HG03066 (cell line): ENCODE measurements around the gene NME4.
"Not testable (repeated sequence)": the region's sequence is repeated elsewhere in the genome, so short reads cannot be mapped to it uniquely, and the experiment has no call there.

Experiments
- ATAC-seq: cut with Tn5 transposase; IDR thresholded peaks from one replicate; pipeline ENCODE4 v1.9.1; 2021; ENCODE audit warnings: low read depth; ENCODE audit not compliant: unreplicated experiment

Gene NME4

DNA sequence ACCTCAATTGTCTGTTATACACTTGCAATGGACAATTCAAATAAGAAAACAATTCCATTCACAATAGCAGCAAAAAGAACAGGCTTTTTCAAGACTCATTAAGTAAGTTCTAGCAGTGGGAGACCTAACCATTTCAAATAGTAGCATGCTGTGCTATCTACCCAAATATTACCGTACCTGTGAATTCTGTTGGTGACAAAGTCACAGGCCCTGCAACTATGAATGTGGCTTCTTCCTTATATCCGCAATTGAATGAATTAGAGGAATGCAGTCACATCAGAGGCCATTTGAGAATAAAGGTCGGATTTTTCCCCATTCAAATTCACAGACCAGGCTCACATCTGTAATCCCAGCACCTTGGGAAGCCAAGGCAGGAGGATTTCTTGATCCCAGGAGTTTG lies 800 bp upstream of the NME4 start:
- ATAC-seq, result no peak

DNA sequence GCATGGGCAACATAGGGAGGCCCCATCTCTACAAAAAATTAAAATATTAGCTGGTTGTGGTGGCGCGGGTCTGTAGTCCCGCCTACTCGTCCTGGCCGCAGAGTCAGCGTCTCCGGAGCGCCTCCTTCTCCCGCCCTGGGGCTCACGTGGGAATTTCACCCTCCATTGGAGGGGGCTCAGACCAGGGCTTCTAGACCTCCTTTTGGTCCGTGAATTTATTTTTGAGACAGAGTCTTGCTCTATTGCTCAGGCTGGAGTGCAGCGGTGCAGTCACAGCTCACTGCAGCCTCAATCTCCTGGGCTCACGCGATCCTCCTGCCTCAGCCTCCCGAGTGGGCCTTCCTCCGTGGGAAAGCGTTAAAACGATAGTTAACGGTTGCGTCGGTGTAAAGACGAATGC lies 394 bp upstream of the NME4 start:
- ATAC-seq, result no peak

DNA sequence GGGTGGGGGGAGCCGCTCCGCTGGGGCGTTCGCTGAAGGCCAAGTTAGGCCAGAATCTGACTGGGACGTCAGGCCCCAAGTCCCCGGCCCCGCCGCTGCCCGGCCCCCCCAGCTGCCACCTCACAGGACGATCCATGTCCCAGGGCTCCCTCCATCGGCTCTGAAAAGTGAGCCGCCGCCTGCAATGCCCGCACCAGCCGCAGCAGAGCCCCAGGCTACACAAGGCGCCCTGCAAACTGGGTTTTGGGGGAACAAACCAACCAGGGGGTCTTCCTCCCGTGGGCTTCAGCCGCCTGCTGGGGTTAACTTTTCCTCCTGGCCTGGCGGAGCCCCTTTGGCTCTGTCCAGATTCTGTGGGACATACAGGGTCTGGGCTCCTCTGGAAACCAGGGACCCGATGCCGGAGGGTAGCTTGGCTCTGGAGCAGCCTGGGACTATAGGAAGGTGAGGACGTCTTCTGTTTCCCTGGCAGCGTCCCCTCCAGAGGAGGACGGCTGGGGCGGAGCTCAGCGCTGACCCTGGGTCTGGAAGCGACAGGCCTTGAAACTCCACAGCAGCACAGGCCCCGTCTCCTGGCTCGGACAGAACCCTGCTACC lies 835 bp downstream of the NME4 start:
- no peak for ATAC-seq

DNA sequence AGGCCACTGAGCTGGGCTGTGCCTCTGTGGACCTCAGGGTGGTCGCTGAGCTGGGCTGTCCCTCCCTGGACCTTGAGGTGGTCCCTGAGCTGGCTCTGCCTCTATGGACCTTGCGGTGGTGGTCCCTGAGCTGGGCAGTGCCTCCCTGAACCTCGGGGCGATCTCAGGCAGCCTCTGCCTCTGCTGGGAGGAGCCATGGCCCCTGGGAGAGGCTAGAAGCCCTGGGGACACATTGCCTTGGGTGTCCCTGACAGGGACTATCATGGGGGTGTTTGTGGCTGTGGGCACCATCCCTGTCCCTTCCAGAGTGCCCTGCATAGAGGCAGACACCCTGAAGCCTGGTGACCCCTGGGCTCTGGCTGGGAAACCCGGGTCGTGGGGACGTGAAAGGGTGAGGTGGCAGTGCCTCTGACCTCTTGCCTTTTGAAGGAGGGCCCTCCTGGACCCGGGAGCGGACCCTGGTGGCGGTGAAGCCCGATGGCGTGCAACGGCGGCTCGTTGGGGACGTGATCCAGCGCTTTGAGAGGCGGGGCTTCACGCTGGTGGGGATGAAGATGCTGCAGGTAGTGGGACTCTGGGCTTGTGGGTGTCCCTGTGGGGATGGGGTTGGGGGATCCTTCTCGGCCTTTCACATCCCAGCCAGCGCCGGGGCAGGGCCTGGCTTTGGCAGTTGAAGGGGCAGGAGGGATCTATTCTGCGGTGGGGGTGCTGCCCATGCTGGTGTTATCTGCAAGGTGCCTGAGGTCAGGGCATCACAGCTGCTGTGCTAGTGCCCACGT lies 1.8 kb downstream of the NME4 start:
- ATAC-seq, result no peak

DNA sequence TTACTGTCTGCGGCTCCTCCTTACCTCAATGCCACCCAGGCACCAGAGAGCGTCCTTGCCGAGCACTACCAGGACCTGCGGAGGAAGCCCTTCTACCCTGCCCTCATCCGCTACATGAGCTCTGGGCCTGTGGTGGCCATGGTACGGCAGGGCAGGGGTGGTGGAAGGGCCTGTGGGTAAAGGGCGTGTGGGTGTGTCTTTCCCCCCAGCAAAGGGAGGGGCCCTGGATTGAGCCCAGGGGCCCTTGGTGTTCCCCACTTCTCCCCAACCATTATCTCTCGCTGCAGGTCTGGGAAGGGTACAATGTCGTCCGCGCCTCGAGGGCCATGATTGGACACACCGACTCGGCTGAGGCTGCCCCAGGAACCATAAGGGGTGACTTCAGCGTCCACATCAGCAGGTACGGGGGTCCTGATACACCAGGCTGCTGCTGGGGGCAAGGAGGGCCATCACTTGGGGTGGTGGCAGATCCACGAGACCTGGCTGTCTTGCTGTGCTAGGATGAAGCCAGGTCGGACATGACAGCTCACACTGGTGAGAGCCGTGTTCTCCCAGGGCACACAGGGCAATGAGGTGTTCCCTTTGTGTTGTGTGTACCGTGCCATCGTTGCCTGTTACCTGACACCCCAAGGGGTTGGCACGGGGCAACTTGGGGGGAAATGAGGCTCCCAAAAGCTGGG lies 2.5 kb downstream of the NME4 start:
- no peak for ATAC-seq

DNA sequence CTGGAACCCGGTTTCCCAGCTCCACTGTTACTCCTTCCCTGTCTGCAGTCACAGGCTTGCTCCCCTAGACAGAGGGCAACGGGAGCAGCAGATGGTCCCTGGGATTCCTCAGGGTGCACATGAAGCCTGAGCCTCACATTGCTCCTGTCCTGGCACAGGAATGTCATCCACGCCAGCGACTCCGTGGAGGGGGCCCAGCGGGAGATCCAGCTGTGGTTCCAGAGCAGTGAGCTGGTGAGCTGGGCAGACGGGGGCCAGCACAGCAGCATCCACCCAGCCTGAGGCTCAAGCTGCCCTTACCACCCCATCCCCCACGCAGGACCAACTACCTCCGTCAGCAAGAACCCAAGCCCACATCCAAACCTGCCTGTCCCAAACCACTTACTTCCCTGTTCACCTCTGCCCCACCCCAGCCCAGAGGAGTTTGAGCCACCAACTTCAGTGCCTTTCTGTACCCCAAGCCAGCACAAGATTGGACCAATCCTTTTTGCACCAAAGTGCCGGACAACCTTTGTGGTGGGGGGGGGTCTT lies 3.1 kb downstream of the NME4 start:
- ATAC-seq, result no peak

DNA sequence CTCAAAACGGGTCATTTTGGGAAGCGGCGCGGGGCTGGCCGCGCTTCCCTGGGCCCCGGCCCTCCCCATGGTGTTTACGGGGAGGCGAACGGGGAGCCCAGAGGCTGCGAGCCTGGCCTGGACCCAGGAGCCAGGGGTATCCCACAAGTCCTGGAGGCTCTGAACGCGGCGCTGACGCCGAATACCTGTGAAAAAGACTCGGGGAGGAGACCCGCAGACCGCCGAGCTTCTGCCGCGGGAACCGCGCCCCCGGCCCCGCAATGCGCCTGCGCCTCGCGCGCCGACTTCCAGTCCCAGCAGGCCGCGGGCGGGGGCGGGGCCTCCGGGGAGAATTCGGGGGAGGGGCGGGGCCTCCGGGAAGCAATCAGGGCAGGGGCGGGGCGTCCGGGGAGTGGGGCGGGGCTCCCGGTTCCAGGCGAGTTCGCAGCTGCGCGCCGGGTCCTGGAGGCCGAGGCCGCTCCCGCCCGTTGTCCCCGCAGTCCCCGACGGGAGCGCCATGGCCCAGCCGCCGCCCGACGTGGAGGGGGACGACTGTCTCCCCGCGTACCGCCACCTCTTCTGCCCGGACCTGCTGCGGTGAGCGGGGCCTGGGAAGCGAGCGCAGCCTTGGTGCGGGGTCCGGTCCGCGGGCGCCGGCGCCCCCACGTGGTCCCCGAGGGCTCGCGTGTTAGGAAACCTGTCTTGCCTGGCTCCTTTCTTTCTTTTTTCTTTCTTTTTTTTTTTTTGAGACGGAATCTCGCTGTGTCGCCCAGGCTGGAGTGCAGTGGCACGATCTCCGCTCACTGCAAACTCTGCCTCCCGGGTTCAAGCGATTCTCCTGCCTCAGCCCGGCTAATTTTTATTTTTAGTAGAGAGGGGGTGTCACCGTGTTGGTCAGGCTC lies 4.7 kb downstream of the NME4 start, which contains the start of gene DECR2:
DECR2 (plus strand) TSS at position 418 of the 881 bp plus-strand sequence; CDS start at position 497, 79 bp downstream.
- peak; percentile 51 for ATAC-seq

DNA sequence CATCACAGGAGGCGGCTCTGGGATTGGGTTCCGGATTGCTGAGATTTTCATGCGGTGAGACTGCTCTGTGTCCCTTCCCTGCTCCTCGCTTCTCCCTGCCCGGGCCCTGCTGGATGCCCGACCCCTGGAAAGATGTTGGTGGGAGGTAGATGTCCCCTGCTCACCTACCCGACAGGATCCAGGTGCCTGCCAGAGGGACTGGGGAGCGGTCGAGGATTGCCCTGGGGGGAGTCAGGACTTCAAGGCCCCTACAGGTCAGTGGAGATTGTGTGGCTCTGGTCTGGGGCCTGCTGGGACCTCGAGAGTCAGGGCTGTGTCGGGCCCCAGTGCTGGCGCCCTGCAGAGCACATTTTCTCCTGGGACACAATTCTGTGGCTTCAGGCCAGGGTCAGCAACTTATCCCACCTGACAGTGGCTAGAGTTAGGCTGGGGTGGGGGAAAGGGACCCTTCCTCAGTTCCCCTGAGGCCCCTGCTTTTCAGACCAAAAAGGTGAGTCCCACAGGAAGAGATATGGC lies 8.0 kb downstream of the NME4 start:
- ATAC-seq, result no peak

DNA sequence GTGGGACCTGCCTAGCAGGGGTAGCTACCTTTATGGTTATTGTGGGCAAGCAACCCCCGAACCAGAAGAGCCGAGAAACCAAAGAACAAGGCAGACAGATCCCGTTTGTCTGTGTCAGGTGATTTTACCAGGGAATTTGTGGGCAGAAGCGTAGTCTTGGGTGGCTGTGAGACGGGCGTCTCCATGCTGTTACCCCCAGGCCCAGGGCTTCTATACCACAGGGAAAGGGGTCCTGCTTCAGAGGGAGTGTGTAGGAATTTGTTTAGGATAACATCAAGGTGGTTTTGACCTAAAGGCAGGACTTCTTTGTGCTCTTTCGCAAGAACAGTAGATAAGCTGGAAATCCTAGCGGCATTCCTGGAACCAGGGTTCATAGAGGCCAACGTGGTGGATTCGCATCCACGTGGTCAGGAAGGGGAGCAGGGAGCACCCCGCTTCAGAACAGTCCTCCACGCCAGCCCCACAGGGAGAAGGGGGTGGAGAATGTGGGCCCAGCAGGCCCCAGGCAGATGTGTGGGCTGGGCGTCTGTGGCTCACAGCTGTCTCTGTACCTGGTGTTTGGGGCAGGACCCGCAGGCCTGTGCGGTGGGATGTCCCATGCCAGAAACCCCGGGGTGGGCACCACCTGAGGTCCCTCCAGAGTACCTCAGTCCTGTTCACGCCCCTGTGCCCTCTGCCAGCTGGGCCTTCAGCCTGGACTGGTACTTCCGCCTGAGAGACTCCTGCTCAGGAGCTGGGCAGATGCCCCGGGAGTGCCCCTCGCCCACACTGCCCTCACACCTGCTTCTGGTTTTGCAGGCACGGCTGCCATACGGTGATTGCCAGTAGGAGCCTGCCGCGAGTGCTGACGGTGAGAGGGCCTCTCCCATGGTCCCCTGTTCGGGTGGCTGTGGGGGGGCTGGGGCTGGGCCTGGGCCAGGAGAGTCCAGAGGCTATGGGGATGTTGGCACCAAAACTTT lies 8.8 kb downstream of the NME4 start:
- no peak for ATAC-seq

DNA sequence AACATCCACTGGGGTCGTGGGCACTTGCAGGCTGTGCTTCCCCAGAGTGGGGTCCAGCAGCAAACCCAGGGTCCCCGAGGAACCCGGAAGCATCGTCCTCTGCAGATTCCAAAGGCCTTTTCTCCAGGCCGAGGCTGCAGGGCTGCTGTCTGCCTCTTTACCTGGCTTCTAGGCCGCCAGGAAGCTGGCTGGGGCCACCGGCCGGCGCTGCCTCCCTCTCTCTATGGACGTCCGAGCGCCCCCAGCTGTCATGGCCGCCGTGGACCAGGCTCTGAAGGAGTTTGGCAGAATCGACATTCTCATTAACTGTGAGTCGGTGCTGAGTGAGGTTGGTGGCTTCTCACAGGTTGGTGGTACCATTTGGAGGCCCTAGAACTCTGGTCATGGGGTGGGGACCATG lies 10.3 kb downstream of the NME4 start:
- no peak for ATAC-seq

DNA sequence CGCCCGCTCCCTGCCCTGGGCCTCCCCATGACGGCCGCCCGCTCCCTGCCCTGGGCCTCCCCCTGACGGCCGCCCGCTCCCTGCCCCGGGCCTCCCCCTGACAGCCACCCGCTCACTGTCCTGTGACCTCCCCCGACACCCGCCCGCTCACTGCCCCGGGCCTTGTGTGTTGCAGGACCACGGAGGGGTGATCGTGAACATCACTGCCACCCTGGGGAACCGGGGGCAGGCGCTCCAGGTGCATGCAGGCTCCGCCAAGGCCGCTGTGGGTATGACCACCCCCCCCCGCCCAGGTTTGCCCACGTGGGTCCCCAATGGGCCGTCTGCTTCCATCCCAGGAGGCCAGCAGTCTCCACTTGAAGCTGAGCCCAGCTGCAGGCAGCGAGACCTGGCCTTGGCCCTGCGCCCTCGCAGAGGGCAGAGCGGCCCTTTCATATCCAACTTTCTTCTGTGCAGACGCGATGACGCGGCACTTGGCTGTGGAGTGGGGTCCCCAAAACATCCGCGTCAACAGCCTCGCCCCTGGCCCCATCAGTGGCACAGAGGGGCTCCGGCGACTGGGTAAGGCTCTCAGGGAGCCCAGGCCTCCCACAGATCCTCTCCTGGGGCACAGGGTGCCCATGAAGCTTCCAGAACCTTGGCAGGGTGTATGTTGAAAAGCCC lies 13.6 kb downstream of the NME4 start:
- no peak for ATAC-seq

DNA sequence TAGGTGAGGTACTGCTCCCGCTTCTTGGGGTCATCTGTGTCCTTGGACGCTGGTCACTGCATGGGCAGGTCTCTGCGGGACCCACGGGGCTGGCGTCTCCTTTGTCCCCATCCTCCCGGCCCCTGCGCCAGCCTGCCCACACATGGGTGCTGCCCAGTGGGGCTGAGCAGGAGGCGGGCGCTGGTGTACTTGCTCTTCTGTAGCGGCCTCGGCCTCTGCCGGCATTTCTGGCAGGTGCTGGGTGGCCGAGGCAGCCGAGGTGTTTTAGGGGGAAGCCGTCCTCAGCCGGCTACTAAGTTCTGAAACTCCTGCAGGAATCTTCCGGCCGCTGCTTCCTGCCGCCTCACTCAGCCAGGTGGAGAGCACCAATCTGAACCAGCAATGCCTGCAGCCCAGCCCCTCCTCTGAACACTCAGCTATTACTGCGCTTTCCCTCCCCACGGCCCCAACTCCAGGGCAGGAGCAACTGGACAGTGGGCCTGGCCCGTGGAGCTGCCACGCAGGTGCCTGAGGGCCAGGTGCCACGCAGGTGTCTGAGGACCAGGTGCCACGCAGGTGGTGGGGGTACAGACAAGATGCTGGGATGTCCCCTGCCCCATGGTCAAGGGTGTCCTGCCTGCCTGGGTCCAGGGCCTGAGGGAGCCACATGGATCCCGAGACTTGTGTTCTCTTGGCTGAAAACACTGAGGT lies 14.7 kb downstream of the NME4 start:
- no peak for ATAC-seq

DNA sequence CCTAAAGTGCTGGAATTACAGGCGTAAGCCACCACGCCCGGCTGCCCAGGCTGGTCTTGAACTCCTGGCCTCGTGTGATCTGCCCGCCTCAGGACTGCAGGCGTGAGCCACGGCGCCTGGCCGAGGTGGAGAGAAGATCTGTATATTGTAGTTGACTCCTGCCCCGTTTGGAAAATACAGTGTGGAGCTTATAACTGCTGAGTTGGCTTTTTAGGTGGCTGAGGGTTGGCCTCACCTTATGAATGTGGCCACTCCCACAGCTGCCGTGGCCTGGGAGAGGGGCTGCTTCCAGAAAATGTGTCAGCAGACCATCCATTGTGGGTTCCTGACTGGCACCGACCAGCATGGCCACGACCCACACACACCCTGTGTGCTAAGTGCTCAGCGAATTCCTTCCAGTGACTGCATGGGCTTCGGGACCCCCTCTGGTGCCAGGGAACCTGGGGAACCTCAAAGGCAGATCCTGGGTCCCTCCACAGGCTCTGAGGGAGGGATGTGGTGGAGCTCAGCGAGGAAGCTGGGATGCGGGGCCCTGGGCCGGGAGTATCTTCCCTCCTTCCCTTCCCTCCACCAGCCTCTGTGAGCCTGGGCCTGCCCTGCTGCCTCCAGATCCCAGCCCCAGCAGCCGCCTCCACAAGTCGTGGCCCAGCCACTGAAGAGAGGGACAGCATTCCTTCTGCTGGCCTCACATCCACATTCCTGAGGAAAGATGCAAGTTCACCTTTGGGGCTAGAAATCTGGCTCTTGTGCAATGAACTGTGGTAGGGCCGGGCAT lies 17.6 kb downstream of the NME4 start:
- ATAC-seq, result no peak

DNA sequence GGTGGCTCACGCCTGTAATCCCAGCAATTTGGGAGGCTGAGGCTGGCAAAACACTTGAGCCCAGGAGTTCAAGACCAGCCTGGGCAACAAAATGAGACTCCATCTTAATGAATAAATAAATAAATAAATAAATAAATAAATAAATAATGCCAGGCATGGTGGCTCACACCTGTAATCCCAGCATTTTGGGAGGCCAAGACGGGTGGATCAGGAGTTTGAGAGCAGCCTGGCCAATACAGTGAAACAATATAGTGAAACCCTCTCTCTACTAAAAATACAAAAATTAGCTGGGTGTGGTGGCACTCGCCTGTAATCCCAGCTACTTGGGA lies 18.1 kb downstream of the NME4 start:
- ATAC-seq, result not testable (repeated sequence)

DNA sequence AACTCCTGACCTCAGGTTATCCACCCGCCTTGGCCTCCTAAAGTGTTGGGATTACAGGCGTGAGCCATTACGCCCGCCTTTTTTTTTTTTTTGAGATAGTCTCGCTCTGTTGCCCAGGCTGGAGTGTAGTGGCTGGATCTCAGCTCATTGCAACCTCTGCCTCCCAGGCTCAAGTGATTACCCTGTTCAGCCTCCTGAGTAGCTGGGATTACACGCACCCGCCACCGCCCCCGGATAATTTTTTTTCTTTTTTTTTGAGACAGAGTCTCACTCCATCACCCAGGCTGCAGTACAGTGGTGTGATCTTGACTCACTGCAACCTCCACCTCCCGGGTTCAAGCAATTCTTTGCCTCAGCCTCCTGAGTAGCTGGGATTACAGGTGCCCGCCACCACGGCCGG lies 25.2 kb downstream of the NME4 start:
- not testable (repeated sequence) for ATAC-seq

DNA sequence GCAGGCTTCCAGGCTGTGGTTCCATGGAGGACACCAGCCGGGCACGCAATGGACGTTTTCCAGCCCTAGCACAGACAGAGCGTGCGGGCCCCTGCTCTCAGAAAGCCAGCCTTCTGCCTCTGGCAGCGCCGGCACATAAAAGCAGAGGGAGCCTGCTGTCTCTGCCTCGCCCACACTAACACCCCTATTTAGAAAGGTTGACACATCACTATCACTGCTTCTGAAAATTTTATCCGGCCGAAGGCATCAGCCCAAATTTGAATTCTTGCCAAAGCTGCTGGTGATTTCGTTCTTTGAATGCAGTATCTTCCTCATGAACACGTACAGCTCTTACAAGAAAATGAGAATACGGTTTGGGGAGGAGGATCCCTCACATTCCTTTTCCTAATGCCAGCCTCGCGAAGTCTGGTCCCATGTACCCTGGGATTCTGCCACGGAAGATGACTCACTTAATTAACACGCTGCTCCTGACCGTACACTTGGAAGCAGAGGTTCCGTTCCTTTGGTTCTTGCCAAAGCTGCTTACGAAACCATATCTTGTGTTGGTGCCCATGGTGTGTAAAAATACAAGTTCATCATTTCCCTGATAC lies 27.1 kb downstream of the NME4 start:
- no peak for ATAC-seq

DNA sequence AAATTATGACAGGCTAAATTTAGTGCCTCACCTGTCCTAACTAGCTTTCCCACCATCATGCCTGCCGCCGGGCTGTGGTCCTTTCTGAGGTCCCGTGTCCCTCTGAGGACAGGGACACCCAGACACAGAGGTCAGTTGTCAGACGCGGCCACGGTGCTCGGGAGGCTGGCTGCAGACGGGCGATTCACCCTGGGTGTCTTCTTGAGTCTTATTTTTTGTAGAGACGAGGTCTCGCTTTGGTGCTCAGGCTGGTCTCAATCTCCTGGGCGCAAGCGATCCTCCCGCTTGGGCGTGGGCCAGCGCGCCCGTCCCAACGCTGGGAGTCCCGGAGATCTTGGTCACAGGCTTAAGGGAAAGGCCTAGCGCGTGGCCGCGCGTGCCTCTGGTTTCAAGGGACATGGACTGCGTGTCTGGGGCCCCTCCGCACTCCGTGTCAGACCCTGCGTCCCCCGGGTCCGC lies 27.7 kb downstream of the NME4 start:
- no peak for ATAC-seq
